Stimulated activated CD8-positive, alpha-beta memory T cell treated with anti-CD3 and anti-CD28 coated beads, Interleukin-12 subunit alpha, Interleukin-12 subunit beta, amount 100 ng/mL, for 4 hours (primary cell): ENCODE results near the gene PPP1R2.

Source experiments
- DNase-seq: peaks from one replicate; pipeline ENCODE4 v3.0.0-alpha.2; 2020; ENCODE audit warnings: low read depth

The PPP1R2 gene

GRCh38 chr3:195565716-195566115 is 22.6 kb upstream of the PPP1R2 start:
- no peak for DNase-seq

GRCh38 chr3:195563317-195563716 is 20.2 kb upstream of the PPP1R2 start:
- DNase-seq, result no peak

GRCh38 chr3:195559723-195560409 is 16.7 kb upstream of the PPP1R2 start:
- DNase-seq, result no peak

- DNase-seq, result no peak
Observed at GRCh38 chr3:195558602-195559001, 15.5 kb upstream of the PPP1R2 start.

GRCh38 chr3:195557322-195557721 is 14.2 kb upstream of the PPP1R2 start:
- no peak for DNase-seq

- DNase-seq, result no peak
Observed at GRCh38 chr3:195556390-195556789, 13.3 kb upstream of the PPP1R2 start.

- no peak for DNase-seq
Observed at GRCh38 chr3:195555110-195555509, 12.0 kb upstream of the PPP1R2 start.

- DNase-seq, result no peak
Observed at GRCh38 chr3:195554458-195554857, 11.3 kb upstream of the PPP1R2 start.

- DNase-seq, result no peak
Observed at GRCh38 chr3:195553268-195553667, 10.1 kb upstream of the PPP1R2 start.

- no peak for DNase-seq
Observed at GRCh38 chr3:195551381-195551978, 8.4 kb upstream of the PPP1R2 start.

GRCh38 chr3:195550723-195551122 is 7.6 kb upstream of the PPP1R2 start:
- DNase-seq, result no peak

- DNase-seq, result peak; percentile 64
Observed at GRCh38 chr3:195549931-195550519, 6.9 kb upstream of the PPP1R2 start.

- no peak for DNase-seq
Observed at GRCh38 chr3:195548987-195549386, 5.9 kb upstream of the PPP1R2 start.

GRCh38 chr3:195548501-195548900 is 5.4 kb upstream of the PPP1R2 start:
- no peak for DNase-seq

- DNase-seq, result no peak
Observed at GRCh38 chr3:195548006-195548405, 4.9 kb upstream of the PPP1R2 start.

GRCh38 chr3:195546130-195546560 is 3.0 kb upstream of the PPP1R2 start:
- DNase-seq, result no peak

- no peak for DNase-seq
Observed at GRCh38 chr3:195544634-195545033, 1.5 kb upstream of the PPP1R2 start.

GRCh38 chr3:195544230-195544536 is 1.1 kb upstream of the PPP1R2 start:
- no peak for DNase-seq

- no peak for DNase-seq
Observed at GRCh38 chr3:195543500-195544229, 540 bp upstream of the PPP1R2 start.

GRCh38 chr3:195542316-195542697 is 818 bp downstream of the PPP1R2 start:
- no peak for DNase-seq

GRCh38 chr3:195540511-195540910 is 2.6 kb downstream of the PPP1R2 start:
- DNase-seq, result no peak

GRCh38 chr3:195540027-195540426 is 3.1 kb downstream of the PPP1R2 start:
- DNase-seq, result no peak

- DNase-seq, result no peak
Observed at GRCh38 chr3:195539479-195539878, 3.6 kb downstream of the PPP1R2 start.
